IMR-90 (cell line): ENCODE results near the gene CAMTA1.

ENCODE experiments used
- BHLHE40 ChIP-seq: fragments of 150-350 bp; IDR thresholded peaks from 2 replicates; pipeline ENCODE4 v1.6.1; 2016; ENCODE audit warnings: mild to moderate bottlenecking, low read depth, low read length
- CEBPB ChIP-seq: IDR thresholded peaks from 2 replicates; pipeline ENCODE4 v1.6.1; 2012; ENCODE audit warnings: low read depth, low read length, improper control_type of control experiment
- CTCF ChIP-seq: conservative IDR thresholded peaks from 2 replicates; pipeline ENCODE4 v1.5.1; 2012; ENCODE audit warnings: mild to moderate bottlenecking, low read depth, low read length, improper control_type of control experiment
- ELK1 ChIP-seq: fragments of 150-350 bp; IDR thresholded peaks from 2 replicates; pipeline ENCODE4 v1.6.1; 2016; ENCODE audit warnings: low read depth, mild to moderate bottlenecking, low read length, moderate library complexity, borderline replicate concordance
- FOS ChIP-seq: fragments of 150-350 bp; IDR thresholded peaks from 2 replicates; pipeline ENCODE4 v1.6.1; 2016; ENCODE audit warnings: low read depth, low read length
- POLR2A ChIP-seq: IDR thresholded peaks from 2 replicates; pipeline ENCODE4 v1.6.1; 2012; ENCODE audit warnings: mild to moderate bottlenecking, low read depth, low read length
- RAD21 ChIP-seq: IDR thresholded peaks from 2 replicates; pipeline ENCODE4 v1.6.1; 2012; ENCODE audit warnings: low read length, improper control_type of control experiment
- RCOR1 ChIP-seq: IDR thresholded peaks from 2 replicates; pipeline ENCODE4 v1.6.1; 2012; ENCODE audit warnings: mild to moderate bottlenecking, low read length, improper control_type of control experiment; ENCODE audit not compliant: insufficient replicate concordance
- RFX5 ChIP-seq: IDR thresholded peaks from 2 replicates; pipeline ENCODE4 v1.8.0; 2012; ENCODE audit warnings: low read depth, mild to moderate bottlenecking, low read length, moderate library complexity
- SMC3 ChIP-seq: fragments of 150-350 bp; IDR thresholded peaks from 2 replicates; pipeline ENCODE4 v1.6.1; 2016; ENCODE audit warnings: low read depth, mild to moderate bottlenecking, antibody characterized with exemption, low read length, moderate library complexity
- USF2 ChIP-seq: fragments of 150-350 bp; IDR thresholded peaks from 2 replicates; pipeline ENCODE4 v1.6.1; 2017; ENCODE audit warnings: mild to moderate bottlenecking, antibody characterized with exemption, low read length, low read depth

DNA sequence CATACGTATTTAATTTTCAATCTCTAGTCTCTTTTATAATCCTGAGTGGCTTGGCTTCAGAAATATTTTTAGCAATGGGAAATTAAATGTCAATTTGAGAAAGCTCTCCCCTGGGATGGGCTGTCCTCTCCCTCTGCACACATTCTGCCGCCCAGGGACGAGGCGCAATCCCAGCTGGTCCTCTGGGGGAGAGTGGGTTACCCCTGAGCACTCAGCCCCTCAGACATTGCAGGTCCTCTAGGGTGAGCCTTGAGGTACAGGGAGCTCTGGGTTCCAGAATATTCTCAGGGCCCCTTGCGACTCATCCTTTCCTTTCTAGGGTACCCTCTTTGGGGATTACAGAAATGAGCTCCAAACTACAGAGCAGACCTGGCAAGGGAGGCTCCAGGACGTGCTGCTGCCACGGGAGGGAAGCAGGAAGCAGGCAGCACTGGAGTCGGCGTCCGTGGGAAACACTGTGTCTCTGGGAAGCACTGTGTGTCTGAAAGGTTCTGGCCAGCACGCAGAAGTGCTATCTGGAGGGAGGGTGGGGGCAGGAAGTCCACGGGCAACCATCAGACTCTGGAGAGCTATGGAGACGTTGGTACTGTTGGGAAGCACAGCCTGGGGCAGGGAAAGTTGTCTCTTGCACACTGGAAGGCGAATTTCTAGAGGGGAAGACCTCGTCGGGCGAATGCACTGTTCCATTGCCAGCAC is 642.5 kb downstream of the CAMTA1 start:
- TF ChIP-seq CTCF (no peak), RFX5 (no peak), FOS (no peak), USF2 (no peak), POLR2A (no peak), RAD21 (no peak), RCOR1 (no peak), CEBPB (no peak), BHLHE40 (no peak), ELK1 (no peak), SMC3 (no peak)
